Adipocyte (in vitro differentiated cells): Measurements from ENCODE around the gene COMMD10.

Experiments used
- DNase-seq: peaks from one replicate; pipeline ENCODE4 v3.0.0-alpha.2; 2015; ENCODE audit warnings: low read depth
- H3K27me3 ChIP-seq: replicated peaks from 2 replicates; pipeline ENCODE4 v1.7.0; 2013; ENCODE audit warnings: mild to moderate bottlenecking, low read length, moderate library complexity; ENCODE audit not compliant: control insufficient read depth, insufficient read depth
- H3K36me3 ChIP-seq: 2 replicates; pipeline ENCODE4 v1.7.0; 2013; ENCODE audit warnings: low read length, mild to moderate bottlenecking, moderate library complexity; ENCODE audit not compliant: control insufficient read depth, insufficient read depth, severe bottlenecking
- H3K4me1 ChIP-seq: 2 replicates; pipeline ENCODE4 v1.7.0; 2013; ENCODE audit warnings: mild to moderate bottlenecking, low read length, moderate library complexity; ENCODE audit not compliant: control insufficient read depth, insufficient read depth
- H3K4me3 ChIP-seq: 2 replicates; pipeline ENCODE4 v1.7.0; 2013; ENCODE audit warnings: mild to moderate bottlenecking, low read length, moderate library complexity
- H3K9ac ChIP-seq: 2 replicates; pipeline ENCODE4 v1.7.0; 2013; ENCODE audit warnings: mild to moderate bottlenecking, low read length, moderate library complexity
- H3K9me3 ChIP-seq: 2 replicates; pipeline ENCODE4 v1.7.0; 2013; ENCODE audit warnings: mild to moderate bottlenecking, low read length, moderate library complexity; ENCODE audit not compliant: control insufficient read depth

Gene COMMD10

DNA sequence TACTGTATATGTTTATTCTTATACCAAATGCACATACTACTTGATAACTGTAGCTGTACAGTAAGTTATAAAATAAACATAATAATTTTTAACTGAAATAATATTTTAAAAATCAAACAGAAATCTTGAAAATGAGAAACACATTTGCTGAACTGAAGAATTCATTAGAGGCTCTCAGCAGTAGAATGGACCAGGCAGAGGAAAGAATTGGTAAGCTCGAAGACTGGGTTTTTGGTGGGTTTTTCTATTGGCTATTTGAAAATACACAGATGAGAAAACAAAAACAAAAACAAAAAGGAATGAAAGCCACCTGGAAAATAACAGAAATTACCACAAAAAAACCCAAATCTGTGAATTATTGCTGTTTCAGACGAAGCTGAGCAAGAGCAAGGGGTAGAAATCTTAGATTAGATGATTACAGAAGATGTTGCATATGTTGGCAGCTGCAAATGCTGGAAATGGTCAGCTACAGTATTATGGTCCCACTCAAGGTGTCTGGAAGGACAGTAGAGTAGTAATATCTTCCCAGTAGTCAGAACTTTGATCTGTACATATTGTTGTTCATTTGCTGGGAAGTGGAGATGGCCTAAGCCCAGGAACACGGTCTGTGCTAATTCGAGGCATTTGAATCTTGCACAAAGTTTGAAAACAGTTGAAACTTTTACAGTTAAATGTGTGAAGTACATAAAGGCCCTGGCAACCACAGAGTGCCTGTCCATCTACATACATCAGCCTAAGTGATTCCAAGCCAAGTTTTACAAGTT lies 233.4 kb downstream of the COMMD10 start:
- H3K9ac ChIP-seq = no peak overlapping the region
- no peaks in the 10 kb centered on the region for H3K9me3 ChIP-seq
- no peaks in the 10 kb centered on the region for H3K27me3 ChIP-seq
- no peak for DNase-seq
- H3K4me3 ChIP-seq = no peak overlapping the region
- H3K4me1 ChIP-seq = no peaks in the 10 kb centered on the region
- peaks cover 4% of the 10 kb centered on the region for H3K36me3 ChIP-seq

DNA sequence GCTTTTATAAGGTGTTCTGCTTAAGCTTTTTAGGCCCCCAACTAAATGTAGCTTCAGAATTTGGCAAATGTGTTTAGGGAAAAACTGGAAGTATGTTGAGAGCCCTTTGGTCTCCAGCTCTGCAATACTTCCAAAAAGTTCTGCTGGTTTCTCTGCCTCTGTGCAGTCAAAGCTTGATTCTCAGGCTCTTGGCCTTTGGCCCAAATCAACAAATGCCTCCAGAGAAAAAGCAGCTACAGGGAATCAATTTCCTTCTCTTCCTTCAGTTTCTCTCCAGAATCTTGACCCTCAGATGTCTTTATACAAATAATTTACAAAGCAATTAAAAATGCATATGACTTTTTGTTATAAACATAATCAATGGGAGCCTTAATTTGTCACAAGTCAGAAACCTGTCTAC lies 235.7 kb downstream of the COMMD10 start:
- peak; percentile 34 for DNase-seq

DNA sequence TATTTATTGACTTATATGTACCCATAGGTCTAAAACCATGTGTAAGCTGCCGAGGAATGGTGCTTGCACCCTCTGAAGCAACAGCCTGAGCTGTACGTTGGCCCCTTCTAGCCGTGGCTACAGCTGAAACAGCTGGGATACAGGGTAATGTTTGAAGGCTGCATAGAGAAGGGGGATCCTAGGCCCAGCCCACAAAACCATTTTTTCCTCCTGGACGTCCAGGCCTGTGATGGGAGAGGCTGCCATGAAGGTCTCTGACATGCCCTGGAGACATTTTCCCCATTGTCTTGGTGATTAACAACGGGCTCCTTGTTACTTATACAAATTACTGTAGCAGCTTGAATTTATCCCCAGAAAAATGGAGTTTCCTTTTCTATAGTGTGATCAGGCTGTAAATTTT lies 244.7 kb downstream of the COMMD10 start:
- no peaks in the 10 kb centered on the region for H3K4me1 ChIP-seq
- H3K9ac ChIP-seq = no peak overlapping the region
- H3K36me3 ChIP-seq = no peaks in the 10 kb centered on the region
- no peaks in the 10 kb centered on the region for H3K27me3 ChIP-seq
- no peak for DNase-seq
- H3K9me3 ChIP-seq = peaks cover 5% of the 10 kb centered on the region
- no peak overlapping the region for H3K4me3 ChIP-seq

More for the DNA sequence above, 235.7 kb downstream of the COMMD10 start:
- H3K9me3 ChIP-seq = no peaks in the 10 kb centered on the region
- peaks cover 4% of the 10 kb centered on the region for H3K36me3 ChIP-seq
- no peak overlapping the region for H3K4me3 ChIP-seq
- no peak overlapping the region for H3K9ac ChIP-seq
- no peaks in the 10 kb centered on the region for H3K4me1 ChIP-seq
- H3K27me3 ChIP-seq = no peaks in the 10 kb centered on the region

DNA sequence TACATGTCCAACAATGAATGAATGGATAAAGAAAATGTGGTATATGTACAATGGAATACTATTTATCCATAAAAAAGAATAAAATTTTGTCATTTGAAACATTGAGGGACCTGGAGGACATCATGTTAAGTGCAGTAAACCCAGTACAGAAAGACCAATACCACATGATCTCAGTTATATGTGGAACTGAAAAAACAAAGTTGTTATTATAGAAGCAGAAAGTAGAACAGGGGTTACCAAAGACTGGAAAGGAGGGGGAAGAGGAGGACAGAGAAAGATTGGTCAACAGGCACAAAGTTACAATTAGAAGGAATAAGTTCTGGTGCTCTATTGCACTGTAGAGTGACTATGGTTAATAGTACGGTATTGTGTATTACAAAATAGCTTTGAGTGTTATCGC lies 256.0 kb downstream of the COMMD10 start:
- Histone ChIP-seq H3K36me3 (no peaks in the 10 kb centered on the region), H3K27me3 (no peaks in the 10 kb centered on the region), H3K4me3 (no peak overlapping the region), H3K9me3 (peaks cover 5% of the 10 kb centered on the region), H3K9ac (no peak overlapping the region), H3K4me1 (no peaks in the 10 kb centered on the region)
- no peak for DNase-seq
